ENCODE measurements around the gene MATN1.

- peak; percentile 39 for TF ChIP-seq POLR2A (IDR thresholded peaks at IDR 0.05; ENCODE audit: low read length)
- TF ChIP-seq GATA1 (IDR thresholded peaks at IDR 0.05; ENCODE audit: low read depth, low read length): no peak
Observed at GRCh38 chr1:30748098-30748698, 24.8 kb upstream of the MATN1 start.
